Measurements from ENCODE around the gene SYNRG. TPM values are rescaled to one million over a fixed set of nuclear protein-coding genes. Genes with fewer than 3 reads are reported as not detected.

Gene SYNRG
- polyA plus RNA-seq, 1 experiment: 24.9 TPM

GRCh38 chr17:37604556-37604955 lies 4.7 kb downstream of the SYNRG start:
- DNase-seq (ENCODE audit: low read depth, low spot score): no peak
- H3K27ac ChIP-seq (ENCODE audit: low read depth, low read length): no peak overlapping the region
- POLR2A ChIA-PET: interaction anchor here (0.7 kb wide), 1 partner anchor 1809 kb away, joined by 4 read pairs; the partner anchor contains the start of gene MMP28
- H3K27me3 ChIP-seq (ENCODE audit: control insufficient read depth, insufficient read depth, low read length): no peaks in the 10 kb centered on the region
- no peak overlapping the region for H3K4me3 ChIP-seq (ENCODE audit: low read depth, low read length)
- H3K9me3 ChIP-seq (ENCODE audit: control insufficient read depth, insufficient read depth, low read length): peaks cover 4% of the 10 kb centered on the region; the same call in 1 of the 2 replicates
- no peak for TF ChIP-seq CTCF (IDR thresholded peaks at IDR 0.05; ENCODE audit: low read depth, low read length)
- CTCF ChIA-PET: interaction anchor here (0.6 to 1.2 kb wide), 3 partner anchors 35 to 212 kb away, joined by 3 to 5 read pairs (median 5); no protein-coding TSS in a partner anchor

- Histone ChIP-seq H3K27me3 (ENCODE audit: control insufficient read depth, insufficient read depth, low read length) (no peaks in the 10 kb centered on the region), H3K27ac (ENCODE audit: low read depth, low read length) (no peak overlapping the region), H3K4me3 (ENCODE audit: low read depth, low read length) (no peak overlapping the region), H3K9me3 (ENCODE audit: control insufficient read depth, insufficient read depth, low read length) (no peaks in the 10 kb centered on the region)
- CTCF ChIA-PET: no interaction called here
- POLR2A ChIA-PET: no interaction called here
- no peak for DNase-seq (ENCODE audit: low read depth, low spot score)
- no peak for TF ChIP-seq CTCF (IDR thresholded peaks at IDR 0.05; ENCODE audit: low read depth, low read length)
Observed at GRCh38 chr17:37598145-37598544, 11.1 kb downstream of the SYNRG start.

GRCh38 chr17:37592291-37592690 lies 16.9 kb downstream of the SYNRG start:
- DNase-seq (ENCODE audit: low read depth, low spot score): no peak
- POLR2A ChIA-PET: no interaction called here
- CTCF ChIA-PET: interaction anchor here (0.7 kb wide), 1 partner anchor 352 kb away, joined by 4 read pairs; no protein-coding TSS in a partner anchor
- TF ChIP-seq CTCF (IDR thresholded peaks at IDR 0.05; ENCODE audit: low read depth, low read length): no peak
- H3K4me3 ChIP-seq (ENCODE audit: low read depth, low read length): no peak overlapping the region
- no peaks in the 10 kb centered on the region for H3K9me3 ChIP-seq (ENCODE audit: control insufficient read depth, insufficient read depth, low read length)
- no peak overlapping the region for H3K27ac ChIP-seq (ENCODE audit: low read depth, low read length)
- H3K27me3 ChIP-seq (ENCODE audit: control insufficient read depth, insufficient read depth, low read length): no peaks in the 10 kb centered on the region

- no peak for TF ChIP-seq CTCF (IDR thresholded peaks at IDR 0.05; ENCODE audit: low read depth, low read length)
- ChIA-PET POLR2A (no interaction called here), CTCF (interaction anchor here (0.6 kb wide), 1 partner anchor 232 kb away, joined by 3 read pairs; no protein-coding TSS in a partner anchor)
- no peak overlapping the region for H3K27ac ChIP-seq (ENCODE audit: low read depth, low read length)
- no peak for DNase-seq (ENCODE audit: low read depth, low spot score)
- no peaks in the 10 kb centered on the region for H3K9me3 ChIP-seq (ENCODE audit: control insufficient read depth, insufficient read depth, low read length)
- no peak overlapping the region for H3K4me3 ChIP-seq (ENCODE audit: low read depth, low read length)
- no peaks in the 10 kb centered on the region for H3K27me3 ChIP-seq (ENCODE audit: control insufficient read depth, insufficient read depth, low read length)
Observed at GRCh38 chr17:37585066-37585465, 24.2 kb downstream of the SYNRG start.

GRCh38 chr17:37576281-37576680 lies 32.9 kb downstream of the SYNRG start:
- no peak for TF ChIP-seq CTCF (IDR thresholded peaks at IDR 0.05; ENCODE audit: low read depth, low read length)
- no peaks in the 10 kb centered on the region for H3K27me3 ChIP-seq (ENCODE audit: control insufficient read depth, insufficient read depth, low read length)
- DNase-seq (ENCODE audit: low read depth, low spot score): no peak
- H3K27ac ChIP-seq (ENCODE audit: low read depth, low read length): no peak overlapping the region
- ChIA-PET POLR2A (interaction anchor here (0.6 kb wide), 1 partner anchor 184 kb away, joined by 6 read pairs; no protein-coding TSS in a partner anchor), CTCF (no interaction called here)
- H3K9me3 ChIP-seq (ENCODE audit: control insufficient read depth, insufficient read depth, low read length): no peaks in the 10 kb centered on the region
- H3K4me3 ChIP-seq (ENCODE audit: low read depth, low read length): no peak overlapping the region
